Neural cell (in vitro differentiated cells): ENCODE results near the gene DSG3.

Experiments
- EP300 ChIP-seq: fragments of 450-650 bp; conservative IDR thresholded peaks from 2 replicates; pipeline ENCODE4 v1.6.1; 2014; ENCODE audit warnings: antibody characterized with exemption, mild to moderate bottlenecking, moderate library complexity; ENCODE audit not compliant: poor library complexity, severe bottlenecking
- EZH2 ChIP-seq: fragments of 200-600, 300-800 bp; shearing (Covaris generic), sonication (generic); IDR thresholded peaks from 2 replicates; pipeline ENCODE4 v1.6.1; 2014; ENCODE audit warnings: antibody characterized with exemption, low read length, borderline replicate concordance, mild to moderate bottlenecking; ENCODE audit not compliant: insufficient read depth, poor library complexity, severe bottlenecking
- MXI1 ChIP-seq: fragments of 450-650 bp; conservative IDR thresholded peaks from 2 replicates; pipeline ENCODE4 v1.6.1; 2014; ENCODE audit warnings: antibody characterized with exemption, mild to moderate bottlenecking; ENCODE audit not compliant: poor library complexity, severe bottlenecking
- POLR2AphosphoS5 ChIP-seq: IDR thresholded peaks from 2 replicates; pipeline ENCODE4 v1.6.1; 2012
- RAD21 ChIP-seq: fragments of 450-650 bp; conservative IDR thresholded peaks from 2 replicates; pipeline ENCODE4 v1.6.1; 2014; ENCODE audit warnings: antibody characterized with exemption, mild to moderate bottlenecking, moderate library complexity
- SMC3 ChIP-seq: fragments of 450-650 bp; conservative IDR thresholded peaks from 2 replicates; pipeline ENCODE4 v1.6.1; 2014; ENCODE audit warnings: antibody characterized with exemption, mild to moderate bottlenecking, moderate library complexity; ENCODE audit not compliant: poor library complexity
- TAF1 ChIP-seq: IDR thresholded peaks from 2 replicates; pipeline ENCODE4 v1.6.1; 2012; ENCODE audit warnings: low read depth
- TF ChIP-seq, protein P1 (sequence below): fragments of 450-650 bp; IDR thresholded peaks from 2 replicates; pipeline ENCODE4 v1.5.1; 2014; ENCODE audit warnings: antibody characterized with exemption, mild to moderate bottlenecking, moderate library complexity; ENCODE audit not compliant: poor library complexity, severe bottlenecking
- TF ChIP-seq, protein P2 (sequence below): IDR thresholded peaks from 2 replicates; pipeline ENCODE4 v1.6.1; 2012; ENCODE audit warnings: borderline replicate concordance

DNA sequence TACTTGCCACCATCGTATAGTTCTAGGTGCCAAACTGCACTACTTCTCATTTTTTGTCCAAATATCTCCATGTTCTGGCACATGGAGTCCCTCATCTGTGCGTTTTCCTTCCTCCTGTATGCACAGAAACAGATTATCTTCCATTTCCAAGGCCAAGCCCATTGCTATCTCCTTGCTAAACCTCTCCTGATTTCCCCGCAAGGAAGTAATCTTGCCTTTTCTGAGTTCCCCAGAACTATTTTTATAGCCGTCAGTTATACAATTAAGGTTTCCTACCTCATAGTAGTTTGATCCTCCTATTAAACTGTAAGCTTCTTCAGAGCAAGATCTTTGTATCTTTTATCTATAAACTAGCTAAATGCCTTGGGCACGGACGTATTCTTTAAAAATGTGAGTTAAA lies 57.6 kb downstream of the DSG3 start:
- TF ChIP-seq, protein P1, sequence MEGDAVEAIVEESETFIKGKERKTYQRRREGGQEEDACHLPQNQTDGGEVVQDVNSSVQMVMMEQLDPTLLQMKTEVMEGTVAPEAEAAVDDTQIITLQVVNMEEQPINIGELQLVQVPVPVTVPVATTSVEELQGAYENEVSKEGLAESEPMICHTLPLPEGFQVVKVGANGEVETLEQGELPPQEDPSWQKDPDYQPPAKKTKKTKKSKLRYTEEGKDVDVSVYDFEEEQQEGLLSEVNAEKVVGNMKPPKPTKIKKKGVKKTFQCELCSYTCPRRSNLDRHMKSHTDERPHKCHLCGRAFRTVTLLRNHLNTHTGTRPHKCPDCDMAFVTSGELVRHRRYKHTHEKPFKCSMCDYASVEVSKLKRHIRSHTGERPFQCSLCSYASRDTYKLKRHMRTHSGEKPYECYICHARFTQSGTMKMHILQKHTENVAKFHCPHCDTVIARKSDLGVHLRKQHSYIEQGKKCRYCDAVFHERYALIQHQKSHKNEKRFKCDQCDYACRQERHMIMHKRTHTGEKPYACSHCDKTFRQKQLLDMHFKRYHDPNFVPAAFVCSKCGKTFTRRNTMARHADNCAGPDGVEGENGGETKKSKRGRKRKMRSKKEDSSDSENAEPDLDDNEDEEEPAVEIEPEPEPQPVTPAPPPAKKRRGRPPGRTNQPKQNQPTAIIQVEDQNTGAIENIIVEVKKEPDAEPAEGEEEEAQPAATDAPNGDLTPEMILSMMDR = no peak
- TF ChIP-seq EP300 (no peak), RAD21 (no peak), POLR2AphosphoS5 (no peak), EZH2 (no peak), TAF1 (no peak), SMC3 (no peak), MXI1 (no peak)
- TF ChIP-seq, protein P2, sequence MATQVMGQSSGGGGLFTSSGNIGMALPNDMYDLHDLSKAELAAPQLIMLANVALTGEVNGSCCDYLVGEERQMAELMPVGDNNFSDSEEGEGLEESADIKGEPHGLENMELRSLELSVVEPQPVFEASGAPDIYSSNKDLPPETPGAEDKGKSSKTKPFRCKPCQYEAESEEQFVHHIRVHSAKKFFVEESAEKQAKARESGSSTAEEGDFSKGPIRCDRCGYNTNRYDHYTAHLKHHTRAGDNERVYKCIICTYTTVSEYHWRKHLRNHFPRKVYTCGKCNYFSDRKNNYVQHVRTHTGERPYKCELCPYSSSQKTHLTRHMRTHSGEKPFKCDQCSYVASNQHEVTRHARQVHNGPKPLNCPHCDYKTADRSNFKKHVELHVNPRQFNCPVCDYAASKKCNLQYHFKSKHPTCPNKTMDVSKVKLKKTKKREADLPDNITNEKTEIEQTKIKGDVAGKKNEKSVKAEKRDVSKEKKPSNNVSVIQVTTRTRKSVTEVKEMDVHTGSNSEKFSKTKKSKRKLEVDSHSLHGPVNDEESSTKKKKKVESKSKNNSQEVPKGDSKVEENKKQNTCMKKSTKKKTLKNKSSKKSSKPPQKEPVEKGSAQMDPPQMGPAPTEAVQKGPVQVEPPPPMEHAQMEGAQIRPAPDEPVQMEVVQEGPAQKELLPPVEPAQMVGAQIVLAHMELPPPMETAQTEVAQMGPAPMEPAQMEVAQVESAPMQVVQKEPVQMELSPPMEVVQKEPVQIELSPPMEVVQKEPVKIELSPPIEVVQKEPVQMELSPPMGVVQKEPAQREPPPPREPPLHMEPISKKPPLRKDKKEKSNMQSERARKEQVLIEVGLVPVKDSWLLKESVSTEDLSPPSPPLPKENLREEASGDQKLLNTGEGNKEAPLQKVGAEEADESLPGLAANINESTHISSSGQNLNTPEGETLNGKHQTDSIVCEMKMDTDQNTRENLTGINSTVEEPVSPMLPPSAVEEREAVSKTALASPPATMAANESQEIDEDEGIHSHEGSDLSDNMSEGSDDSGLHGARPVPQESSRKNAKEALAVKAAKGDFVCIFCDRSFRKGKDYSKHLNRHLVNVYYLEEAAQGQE = no peak
